ENCODE measurements around the gene MAPRE3. TPM values are rescaled to one million over a fixed set of nuclear protein-coding genes. Genes with fewer than 3 reads are reported as not detected.

Gene MAPRE3
- total RNA-seq, 2 donors from 2014 or later, result 3.2 to 4.4 TPM

DNA sequence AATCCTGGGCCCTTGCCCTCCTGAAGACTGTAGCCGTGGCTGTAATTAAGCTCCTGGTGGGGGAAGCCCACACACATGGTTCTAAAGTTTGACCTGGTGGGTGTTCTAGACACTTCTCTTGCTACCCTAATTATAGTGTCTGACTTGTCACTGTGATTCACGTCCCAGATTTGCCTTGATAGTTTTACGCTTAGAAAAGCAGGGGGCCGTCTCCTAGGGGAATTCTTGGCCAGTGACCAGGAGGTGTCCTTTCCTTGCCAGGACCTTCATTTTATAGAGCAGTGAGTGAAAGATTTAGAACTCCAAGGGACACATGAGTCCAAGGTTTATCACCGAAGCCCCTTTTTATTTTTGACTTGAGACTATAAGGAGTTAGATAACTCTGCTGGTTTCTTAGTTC, 71.3 kb downstream of the MAPRE3 start:
- Histone ChIP-seq H3K9me3 (ENCODE audit: control insufficient read depth, low read length) (no peaks in the 10 kb centered on the region), H3K9ac (ENCODE audit: extremely low read depth, low read length, poor library complexity, severe bottlenecking) (no peak overlapping the region), H3K4me3 (ENCODE audit: low read length) (no peak overlapping the region), H3K27ac (ENCODE audit: low read depth, low read length) (no peak overlapping the region), H3K36me3 (ENCODE audit: control insufficient read depth, insufficient read depth, low read length) (peaks cover 47% of the 10 kb centered on the region), H3K4me1 (ENCODE audit: control insufficient read depth, insufficient read depth, low read length) (no peaks in the 10 kb centered on the region), H3K27me3 (ENCODE audit: control insufficient read depth, insufficient read depth, low read length, poor library complexity, severe bottlenecking) (no peaks in the 10 kb centered on the region)
- Mint-ChIP-seq H3K9me3 (no peaks in the 10 kb centered on the region), H3K27me3 (ENCODE audit: insufficient read depth) (no peaks in the 10 kb centered on the region), H3K4me3 (no peak overlapping the region), H3K36me3 (ENCODE audit: low read depth) (peaks cover 49% of the 10 kb centered on the region), H3K27ac (no peak overlapping the region), H3K4me1 (no peaks in the 10 kb centered on the region)
- DNase-seq, result no peak
- 92 to 100% methylated on average over 5 of the region's 5 CpGs for WGBS, 2 experiments (ENCODE audit: insufficient coverage in 1 of 2, insufficient read length in 1 of 2)
- TF ChIP-seq, protein P1, sequence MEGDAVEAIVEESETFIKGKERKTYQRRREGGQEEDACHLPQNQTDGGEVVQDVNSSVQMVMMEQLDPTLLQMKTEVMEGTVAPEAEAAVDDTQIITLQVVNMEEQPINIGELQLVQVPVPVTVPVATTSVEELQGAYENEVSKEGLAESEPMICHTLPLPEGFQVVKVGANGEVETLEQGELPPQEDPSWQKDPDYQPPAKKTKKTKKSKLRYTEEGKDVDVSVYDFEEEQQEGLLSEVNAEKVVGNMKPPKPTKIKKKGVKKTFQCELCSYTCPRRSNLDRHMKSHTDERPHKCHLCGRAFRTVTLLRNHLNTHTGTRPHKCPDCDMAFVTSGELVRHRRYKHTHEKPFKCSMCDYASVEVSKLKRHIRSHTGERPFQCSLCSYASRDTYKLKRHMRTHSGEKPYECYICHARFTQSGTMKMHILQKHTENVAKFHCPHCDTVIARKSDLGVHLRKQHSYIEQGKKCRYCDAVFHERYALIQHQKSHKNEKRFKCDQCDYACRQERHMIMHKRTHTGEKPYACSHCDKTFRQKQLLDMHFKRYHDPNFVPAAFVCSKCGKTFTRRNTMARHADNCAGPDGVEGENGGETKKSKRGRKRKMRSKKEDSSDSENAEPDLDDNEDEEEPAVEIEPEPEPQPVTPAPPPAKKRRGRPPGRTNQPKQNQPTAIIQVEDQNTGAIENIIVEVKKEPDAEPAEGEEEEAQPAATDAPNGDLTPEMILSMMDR (conservative IDR thresholded peaks at IDR 0.05), result no peak

DNA sequence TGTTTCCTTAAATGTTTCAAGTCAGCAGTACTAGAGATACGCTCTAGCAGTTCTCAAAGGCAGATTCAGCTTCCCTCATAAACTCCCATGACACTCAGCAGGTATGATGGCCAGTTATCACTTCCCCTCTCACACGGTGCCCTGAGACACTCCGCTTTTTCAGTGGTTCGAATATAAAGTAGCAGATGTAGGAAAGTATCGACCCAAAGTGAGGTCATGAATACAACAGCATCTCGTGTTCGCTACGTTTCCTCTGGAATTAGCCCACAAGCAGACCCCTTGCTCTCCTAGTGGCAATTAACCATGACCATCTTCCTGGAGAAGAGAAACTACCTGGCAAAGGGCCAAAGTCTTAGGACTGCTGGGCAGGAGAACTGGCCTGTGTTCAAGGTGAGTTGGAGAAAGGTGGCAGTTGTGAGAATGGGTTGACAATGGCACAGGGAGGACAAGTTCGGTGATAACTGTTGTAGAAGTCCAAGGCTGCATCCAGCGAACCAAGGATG, 71.8 kb downstream of the MAPRE3 start:
- 93 to 95% methylated on average over 10 of the region's 10 CpGs for WGBS, 2 experiments (ENCODE audit: insufficient coverage in 1 of 2, insufficient read length in 1 of 2)
- TF ChIP-seq, protein P1 (conservative IDR thresholded peaks at IDR 0.05), result no peak
- no peak overlapping the region for H3K4me3 Mint-ChIP-seq

DNA sequence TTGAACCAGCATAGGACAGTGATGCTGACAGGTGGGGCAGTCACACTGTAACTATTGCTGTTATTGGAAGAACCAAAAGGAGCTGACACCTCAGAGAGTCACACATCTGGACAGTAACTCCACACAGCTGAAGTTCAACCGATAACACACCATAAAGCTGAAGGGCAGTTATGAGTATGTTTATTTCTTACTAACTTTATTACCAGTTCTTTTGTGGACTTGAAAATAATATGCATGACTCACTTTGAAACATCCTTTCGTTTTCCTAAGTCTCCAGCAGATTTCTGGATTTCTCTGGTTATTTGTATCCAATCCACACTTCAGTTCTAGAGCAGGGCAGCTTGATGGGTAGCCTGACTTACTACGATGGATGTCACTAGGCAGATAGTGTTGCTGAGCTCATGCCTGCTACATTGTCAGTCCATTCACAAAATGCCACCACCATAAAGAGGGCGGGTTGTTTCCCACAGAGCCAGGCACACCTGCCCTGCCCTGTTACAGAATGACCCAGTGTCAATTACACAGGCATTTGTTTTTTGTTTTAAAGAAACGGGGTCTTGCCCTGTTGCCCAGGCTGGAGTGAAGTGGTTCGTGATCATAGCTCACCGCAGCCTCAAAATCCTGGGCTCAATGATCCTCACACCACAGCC, 72.7 kb downstream of the MAPRE3 start:
- H3K27me3 ChIP-seq (ENCODE audit: control insufficient read depth, insufficient read depth, low read length, poor library complexity, severe bottlenecking), result no peaks in the 10 kb centered on the region
- peaks cover 34% of the 10 kb centered on the region for H3K36me3 ChIP-seq (ENCODE audit: control insufficient read depth, insufficient read depth, low read length)
- Mint-ChIP-seq H3K4me3 (no peak overlapping the region), H3K9me3 (no peaks in the 10 kb centered on the region), H3K27ac (no peak overlapping the region), H3K4me1 (no peaks in the 10 kb centered on the region), H3K36me3 (ENCODE audit: low read depth) (peaks cover 37% of the 10 kb centered on the region), H3K27me3 (ENCODE audit: insufficient read depth) (no peaks in the 10 kb centered on the region)
- no peak overlapping the region for H3K9ac ChIP-seq (ENCODE audit: extremely low read depth, low read length, poor library complexity, severe bottlenecking)
- WGBS, 2 experiments (ENCODE audit: insufficient coverage in 1 of 2, insufficient read length in 1 of 2), result 93 to 95% methylated on average over 7 of the region's 7 CpGs
- DNase-seq, result no peak
- TF ChIP-seq, protein P1 (conservative IDR thresholded peaks at IDR 0.05), result no peak
- H3K4me3 ChIP-seq (ENCODE audit: low read length), result no peak overlapping the region
- H3K4me1 ChIP-seq (ENCODE audit: control insufficient read depth, insufficient read depth, low read length), result no peaks in the 10 kb centered on the region
- H3K9me3 ChIP-seq (ENCODE audit: control insufficient read depth, low read length), result no peaks in the 10 kb centered on the region
- H3K27ac ChIP-seq (ENCODE audit: low read depth, low read length), result no peak overlapping the region

More for the DNA sequence above, 71.8 kb downstream of the MAPRE3 start:
- Mint-ChIP-seq H3K27ac (no peak overlapping the region), H3K9me3 (no peaks in the 10 kb centered on the region), H3K27me3 (ENCODE audit: insufficient read depth) (no peaks in the 10 kb centered on the region), H3K36me3 (ENCODE audit: low read depth) (peaks cover 44% of the 10 kb centered on the region), H3K4me1 (no peaks in the 10 kb centered on the region)
- H3K27me3 ChIP-seq (ENCODE audit: control insufficient read depth, insufficient read depth, low read length, poor library complexity, severe bottlenecking), result no peaks in the 10 kb centered on the region
- no peaks in the 10 kb centered on the region for H3K9me3 ChIP-seq (ENCODE audit: control insufficient read depth, low read length)
- H3K9ac ChIP-seq (ENCODE audit: extremely low read depth, low read length, poor library complexity, severe bottlenecking), result no peak overlapping the region
- DNase-seq, result no peak
- no peak overlapping the region for H3K4me3 ChIP-seq (ENCODE audit: low read length)
- peaks cover 43% of the 10 kb centered on the region for H3K36me3 ChIP-seq (ENCODE audit: control insufficient read depth, insufficient read depth, low read length)
- H3K27ac ChIP-seq (ENCODE audit: low read depth, low read length), result no peak overlapping the region
- H3K4me1 ChIP-seq (ENCODE audit: control insufficient read depth, insufficient read depth, low read length), result no peaks in the 10 kb centered on the region
